Fibroblast of upper back skin (primary cell): ENCODE data around the gene ACTR3.

Experiments used
- DNase-seq: peaks from one replicate; pipeline ENCODE4 v3.0.0-alpha.2; 2013

The ACTR3 gene

DNA sequence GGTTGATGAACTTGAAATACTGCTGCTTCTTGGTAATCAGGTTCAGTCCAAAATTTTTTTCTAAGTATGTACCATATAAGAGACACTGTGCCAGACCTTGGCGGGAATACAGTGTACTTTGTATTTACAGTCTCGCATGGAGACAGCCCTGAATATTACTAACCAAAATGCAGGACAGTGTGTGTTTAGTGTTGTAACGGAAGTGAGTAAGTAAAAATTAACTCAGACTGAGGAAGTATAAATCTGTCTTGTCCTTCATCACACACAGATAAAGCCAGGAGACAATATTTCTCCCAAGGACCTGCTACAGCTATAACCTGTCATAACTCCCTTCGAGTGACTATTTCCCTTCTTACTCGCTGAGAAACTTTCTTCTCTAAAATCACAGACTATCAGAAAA, 76.9 kb downstream of the ACTR3 start:
- peak; percentile 33 for DNase-seq

DNA sequence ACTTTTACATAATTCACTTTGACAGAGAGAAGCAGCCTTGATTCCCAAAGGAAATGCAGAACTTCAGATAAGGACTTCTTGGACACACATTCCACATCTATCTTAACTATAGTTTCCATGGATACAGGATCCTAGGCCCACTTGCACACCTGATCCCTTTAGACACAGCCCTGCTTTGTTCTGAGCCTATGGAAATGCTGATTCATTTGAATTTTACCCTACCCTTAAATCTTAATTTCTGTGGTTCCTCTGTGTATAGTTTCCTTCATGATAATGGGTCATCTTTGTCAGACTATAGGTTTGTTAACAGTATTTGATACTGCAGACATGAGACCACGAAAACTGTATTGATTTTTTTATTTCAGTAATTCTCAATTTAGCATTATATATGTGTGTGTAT, 77.4 kb downstream of the ACTR3 start:
- no peak for DNase-seq

DNA sequence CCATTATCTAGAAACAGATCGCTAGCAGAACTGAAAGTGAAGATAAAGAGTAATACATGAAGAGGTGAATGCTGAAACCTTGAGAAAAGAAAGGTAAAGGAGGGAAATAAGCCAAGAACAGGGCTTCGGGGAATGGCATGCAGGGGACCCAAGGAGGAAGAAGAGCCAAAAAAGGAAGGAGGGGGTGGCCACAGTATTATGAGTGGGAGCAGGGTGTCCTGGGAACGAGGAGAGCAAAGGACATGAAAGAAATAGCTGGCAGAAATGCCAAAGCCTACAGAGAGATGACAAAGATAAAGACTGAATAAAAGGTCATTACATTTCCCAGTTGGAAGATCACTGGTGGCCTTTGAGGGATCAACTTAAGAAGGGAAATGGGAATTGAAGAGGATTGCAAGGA, 82.9 kb downstream of the ACTR3 start:
- DNase-seq: no peak

DNA sequence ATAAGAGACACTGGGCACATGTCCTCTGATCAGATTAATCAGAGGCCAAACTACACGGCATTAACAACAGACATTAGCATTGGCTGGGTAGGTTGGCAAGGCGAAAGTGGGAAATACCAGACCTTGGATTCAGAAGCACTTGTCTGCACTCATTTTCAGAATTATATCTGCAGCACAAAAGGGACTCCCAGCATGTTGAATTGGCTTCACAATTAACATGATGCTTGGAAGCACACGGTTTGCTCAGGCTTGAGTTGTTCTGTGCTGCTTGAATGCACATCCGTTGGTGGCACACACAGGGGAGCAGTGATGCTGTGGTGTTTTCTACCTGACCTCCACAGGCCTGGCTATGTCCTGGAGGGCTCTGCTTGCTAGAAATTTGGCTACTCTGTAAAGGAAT, 83.9 kb downstream of the ACTR3 start:
- DNase-seq: no peak

DNA sequence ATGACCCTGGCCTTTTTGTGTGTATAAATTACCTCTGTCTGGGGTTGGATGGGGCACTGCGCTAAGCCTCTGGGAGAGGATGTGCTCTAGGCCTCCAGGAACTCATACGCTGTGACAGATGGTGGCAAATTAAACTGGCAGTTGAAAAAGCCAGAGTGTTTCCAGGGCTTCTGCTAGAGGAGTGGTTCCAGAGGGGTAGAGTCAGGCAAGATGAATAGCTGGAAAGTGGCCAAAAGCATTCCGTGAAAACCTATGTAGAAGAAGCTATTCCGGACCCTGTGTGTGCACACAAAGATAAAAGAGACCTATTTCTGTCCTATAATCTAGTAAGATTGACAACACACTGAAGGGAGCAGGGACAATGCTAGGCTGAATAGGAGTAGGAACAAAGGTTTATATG, 84.8 kb downstream of the ACTR3 start:
- no peak for DNase-seq

DNA sequence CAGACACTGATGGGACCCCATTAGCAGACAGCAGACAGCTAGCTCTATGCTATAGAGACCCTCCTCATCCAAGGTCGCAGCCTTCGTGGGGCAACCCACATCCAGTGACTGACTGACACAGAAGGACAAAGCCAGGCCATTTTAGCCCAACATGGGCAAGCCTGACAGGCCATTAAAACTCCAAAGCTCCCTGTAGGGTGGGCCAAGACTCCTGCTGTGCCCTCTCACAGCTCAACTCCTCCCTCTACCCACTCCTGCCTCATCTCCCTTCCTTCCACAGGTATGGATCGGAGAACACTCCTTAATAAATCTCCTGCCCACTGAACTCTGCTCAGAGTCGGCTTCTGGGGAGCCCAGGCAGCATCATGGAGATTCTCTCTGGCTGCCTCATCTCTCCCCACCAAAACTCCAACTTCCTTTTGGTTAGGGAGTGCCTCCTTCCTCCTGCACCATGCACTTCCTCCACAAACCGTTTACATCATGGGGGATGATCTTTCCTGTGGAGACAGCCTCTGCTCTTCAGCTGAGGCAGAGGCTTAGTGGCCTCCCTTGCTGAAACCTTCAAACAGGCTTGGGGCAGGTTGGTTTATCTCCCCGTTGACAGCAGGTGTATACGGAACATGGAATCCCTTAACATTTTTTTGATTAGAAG, 86.5 kb downstream of the ACTR3 start:
- no peak for DNase-seq

DNA sequence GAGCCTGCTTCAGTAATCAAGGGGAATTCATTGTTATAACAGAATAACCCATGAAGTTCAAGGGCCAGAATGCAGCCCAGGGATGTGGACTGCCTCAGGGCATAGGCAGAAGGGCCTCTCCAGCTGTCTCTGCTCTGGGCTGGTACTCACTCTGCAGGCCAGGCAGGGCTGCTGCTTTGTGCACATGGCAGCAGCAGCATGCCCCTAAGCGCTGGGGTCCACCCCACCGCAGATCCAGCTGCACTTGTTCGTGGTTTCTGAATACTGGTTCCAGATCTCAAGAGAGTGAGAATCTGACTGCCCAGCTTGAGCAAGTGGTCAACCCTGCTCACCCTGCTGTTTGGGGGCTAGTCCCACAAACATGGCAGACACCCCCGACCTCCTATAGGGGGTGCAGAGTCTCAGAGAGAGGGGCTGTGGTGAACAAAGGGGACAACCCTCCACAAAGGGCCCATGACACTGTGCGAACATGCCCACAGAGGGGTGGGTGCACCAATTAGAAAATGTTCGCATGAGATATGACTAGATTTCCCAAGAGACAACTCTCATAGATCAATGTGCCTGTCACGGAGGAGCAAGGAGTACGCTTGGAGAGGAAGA, 87.3 kb downstream of the ACTR3 start:
- no peak for DNase-seq

DNA sequence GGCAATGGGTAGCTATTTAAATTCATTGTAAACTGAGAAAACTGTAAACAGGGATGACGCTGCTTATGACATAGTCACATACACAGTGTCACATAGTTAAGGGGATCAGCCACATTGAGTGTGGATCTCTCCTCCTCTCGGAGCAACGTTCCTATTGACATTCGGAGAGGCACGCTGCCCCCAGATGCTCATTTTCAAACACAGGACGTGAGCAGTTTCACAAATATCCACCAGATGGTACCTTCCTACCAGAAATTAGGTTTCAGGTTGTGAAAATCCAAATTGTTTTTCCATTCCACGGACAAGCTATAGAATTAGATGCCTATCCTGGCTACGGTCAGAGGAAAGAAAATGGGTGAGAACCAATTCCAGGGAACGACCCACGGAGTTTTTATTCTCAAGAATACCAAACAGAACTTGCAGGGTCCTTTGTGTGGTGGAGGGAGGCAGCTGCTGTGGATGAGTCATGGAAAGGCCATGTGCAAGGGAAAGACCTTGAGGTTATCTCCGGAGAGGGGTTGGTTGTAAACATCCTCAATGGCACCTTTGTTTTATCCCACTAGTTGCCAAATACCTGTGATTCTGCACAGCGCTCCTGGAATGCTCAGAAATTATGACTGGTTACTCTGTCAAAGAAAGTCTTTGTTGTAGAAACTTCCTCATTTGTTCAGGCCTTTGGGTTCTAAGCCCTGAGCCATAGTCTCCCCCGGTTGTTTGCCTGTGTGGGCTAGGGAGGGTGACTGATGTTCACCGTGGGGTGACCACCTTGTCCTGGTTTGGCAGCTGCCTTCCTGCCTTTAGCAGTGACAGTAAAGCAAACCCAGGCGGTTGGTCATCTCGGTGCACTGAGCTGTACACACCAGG, 88.0 kb downstream of the ACTR3 start:
- DNase-seq: peak; percentile 28

DNA sequence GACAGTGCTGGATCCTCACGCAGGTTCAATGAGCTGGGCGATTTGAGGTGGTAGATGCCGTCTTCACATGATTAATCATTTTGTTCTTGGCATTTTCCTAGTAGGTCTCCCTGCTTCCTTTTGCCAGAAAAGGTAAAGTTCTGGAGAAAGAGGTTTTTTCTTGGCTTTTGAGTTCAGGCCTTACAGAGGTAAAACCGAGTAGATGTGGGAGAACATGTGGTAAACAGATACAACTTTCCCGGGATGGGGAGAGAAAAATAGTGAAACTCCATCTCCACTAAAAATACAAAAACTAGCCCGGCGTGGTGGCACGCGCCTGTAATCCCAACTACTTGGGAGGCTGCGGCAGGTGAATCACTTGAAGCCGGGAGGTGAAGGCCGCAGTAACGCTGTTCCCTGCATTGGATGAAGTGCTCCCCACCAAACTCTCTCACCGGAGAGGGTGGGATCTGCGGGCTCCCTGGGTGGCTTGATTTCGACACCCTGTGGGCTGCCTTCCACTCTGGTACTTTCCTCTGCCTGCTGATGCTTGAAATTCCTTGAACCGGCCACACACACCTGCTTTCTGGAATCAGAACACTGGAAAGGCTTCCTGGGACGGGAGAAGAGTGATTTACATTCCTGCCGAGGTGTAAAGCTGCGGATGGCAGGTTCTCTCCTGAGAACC, 88.8 kb downstream of the ACTR3 start:
- no peak for DNase-seq

DNA sequence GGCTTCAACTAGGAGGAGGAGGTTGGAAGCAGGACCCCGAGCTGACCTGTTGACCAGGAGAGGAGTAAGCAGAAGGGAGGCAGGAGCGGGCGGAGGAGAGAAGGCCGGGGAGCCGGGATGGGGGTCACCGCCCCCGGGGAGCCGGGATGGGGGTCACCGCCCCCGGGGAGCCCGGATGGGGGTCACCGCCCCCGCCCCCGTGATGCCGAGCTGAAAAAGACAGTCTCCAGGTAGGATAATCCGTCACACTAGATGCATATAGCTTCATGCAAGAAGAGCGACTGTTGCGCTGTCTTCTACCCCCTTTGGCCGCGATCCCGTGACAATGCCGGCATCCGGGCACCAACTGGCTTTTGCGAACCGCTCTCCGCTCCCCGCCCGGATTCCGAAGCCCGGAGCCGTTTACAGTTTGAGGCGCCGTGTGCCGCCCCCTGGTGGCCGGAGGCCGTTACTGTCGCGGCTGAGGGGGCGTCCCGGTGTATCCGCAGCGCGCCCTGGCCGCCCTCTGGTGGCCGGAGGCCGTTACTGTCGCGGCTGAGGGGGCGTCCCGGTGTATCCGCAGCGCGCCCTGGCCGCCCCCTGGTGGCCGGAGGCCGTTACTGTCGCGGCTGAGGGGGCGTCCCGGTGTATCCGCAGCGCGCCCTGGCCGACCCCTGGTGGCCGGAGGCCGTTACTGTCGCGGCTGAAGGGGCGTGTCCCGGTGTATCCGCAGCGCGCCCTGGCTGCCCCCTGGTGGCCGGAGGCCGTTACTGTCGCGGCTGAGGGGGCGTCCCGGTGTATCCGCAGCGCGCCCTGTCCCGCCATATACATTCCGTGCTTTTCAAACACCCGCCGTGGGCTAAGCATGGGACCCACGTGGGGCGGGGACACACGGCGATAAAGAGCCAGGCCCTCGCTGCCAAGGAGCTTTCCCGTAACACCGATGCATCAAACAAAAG, 89.6 kb downstream of the ACTR3 start:
- no peak for DNase-seq

DNA sequence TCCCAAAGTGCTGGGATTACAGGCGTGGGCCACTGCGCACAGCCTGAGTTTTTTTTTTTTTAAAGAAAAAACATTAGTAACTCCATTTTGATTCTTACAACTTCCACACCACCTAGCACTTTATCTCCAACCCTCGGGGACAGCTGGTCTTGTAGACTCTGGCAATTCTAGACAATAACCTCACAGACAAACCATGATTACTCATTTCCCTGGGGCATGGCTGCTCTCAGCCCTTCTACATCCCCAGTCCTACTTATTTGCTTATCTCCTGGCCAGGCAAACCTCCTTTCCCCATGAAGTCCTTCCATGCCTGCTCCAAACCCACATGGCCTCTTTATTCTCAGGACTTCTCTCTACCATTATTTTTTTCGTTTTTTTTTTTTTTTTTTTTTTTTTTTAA, 91.1 kb downstream of the ACTR3 start:
- peak; percentile 83 for DNase-seq

DNA sequence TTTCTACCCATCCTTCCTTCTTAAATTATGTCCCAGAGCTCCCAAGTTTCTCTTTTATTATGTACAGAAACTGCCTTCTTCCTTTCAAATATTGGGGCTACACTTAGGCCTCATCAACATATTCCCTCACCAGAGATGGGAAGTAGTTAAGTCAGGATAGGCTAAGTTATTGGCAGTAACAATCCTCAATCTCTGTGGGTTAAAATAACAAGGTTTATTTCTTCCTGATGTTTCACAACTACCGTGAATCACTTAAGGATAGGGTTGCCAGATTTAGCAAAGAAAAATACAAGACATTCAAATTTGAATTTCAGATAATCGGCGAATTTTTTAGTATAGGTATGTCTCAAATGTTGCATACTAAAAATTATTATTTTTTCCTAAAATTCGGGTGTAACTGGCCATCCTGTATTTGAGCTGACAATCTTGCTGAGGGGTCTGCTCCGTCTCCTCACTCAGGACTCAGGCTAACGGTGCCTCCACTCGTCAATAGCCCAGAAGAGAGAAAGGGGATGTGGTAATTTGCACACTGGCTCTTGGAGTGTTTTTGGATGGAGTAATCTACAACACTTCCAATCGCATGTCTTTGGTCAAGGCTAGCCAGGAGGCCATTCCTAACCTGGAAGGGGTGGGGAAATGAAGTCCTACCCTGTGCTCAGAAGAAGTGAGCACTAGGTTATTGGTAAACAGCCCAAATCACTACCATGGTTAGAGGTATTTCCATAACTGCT, 91.7 kb downstream of the ACTR3 start:
- peak; percentile 62 for DNase-seq

DNA sequence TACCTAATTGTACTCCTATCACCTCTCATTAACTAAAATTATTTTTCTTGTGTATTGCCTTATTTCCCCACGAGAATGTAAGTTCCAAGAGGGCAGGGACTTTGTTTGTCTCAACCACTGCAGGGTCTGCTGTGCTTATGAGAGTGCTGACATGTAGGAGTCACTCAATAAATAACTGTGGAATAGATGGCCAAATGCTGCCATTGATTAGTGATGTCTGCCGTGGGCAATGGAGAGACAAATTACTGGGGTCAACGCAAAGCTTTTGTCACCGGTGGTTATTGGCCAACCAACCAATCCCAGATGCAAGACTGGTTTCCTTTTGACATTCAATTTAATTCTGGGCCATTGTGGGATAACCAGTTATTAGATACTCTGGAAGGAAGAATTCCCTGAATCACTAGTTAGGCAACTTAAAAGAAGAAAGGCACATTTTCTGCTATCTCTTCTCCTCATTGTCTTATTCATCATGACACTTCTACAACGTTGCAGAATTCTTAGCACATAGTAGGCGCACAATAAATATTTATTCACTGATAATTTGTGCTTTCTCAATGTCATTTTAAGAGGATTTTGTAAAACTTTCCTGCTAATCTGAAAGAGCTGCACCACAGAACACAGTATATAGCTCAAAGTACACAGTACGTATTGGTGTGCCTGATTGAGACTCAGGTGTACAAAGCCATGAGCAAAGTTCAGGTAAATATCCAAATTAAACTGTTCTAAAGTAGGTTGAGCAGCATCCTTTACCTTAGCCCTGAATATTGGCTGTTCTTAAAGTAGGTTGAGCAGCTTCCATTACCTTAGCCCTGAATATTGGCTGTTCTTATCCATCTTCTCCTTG, 95.9 kb downstream of the ACTR3 start:
- no peak for DNase-seq

DNA sequence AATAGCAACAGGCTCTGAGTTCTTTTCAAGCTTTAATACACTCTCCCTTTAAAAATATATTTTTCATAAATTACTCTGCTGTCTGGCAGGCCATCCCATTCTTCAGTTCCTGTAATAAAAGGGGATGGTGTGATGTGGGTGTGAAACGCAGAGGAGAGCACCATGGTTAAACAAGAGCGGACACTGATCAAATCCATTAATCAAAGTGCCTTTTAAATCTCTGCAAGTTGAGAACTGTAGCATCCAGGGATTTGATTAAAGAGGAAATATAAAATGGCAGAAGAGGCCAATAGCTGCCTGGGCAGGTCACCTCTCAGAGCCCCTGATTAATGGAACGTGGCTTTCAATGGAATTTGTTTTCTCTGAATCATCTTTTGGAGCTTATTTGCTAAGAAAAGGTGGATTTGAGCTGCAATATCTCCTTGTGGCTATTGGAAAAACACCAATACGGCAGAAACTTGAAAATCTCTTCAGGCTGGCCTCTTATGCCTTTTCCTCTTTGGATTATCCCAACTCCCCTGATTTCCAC, 96.9 kb downstream of the ACTR3 start:
- DNase-seq: peak; percentile 56

DNA sequence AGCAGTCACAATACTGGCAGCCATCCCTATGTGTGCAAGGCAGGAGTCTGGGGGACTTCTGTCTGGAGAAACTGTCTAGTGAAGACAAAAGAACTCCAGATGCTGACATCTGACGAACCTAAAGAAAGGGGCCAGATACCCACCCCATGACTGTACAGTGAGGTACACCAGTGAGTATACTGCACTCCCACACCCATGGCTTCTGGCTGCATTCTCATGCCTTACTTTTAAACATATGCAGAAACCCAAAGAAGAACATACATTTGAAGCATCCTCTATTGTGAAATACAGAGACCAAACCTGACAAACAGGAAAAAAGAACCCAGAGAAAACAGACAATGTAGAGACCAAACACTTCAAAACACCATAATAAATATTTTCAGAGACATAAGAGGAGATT, 102.2 kb downstream of the ACTR3 start:
- no peak for DNase-seq

DNA sequence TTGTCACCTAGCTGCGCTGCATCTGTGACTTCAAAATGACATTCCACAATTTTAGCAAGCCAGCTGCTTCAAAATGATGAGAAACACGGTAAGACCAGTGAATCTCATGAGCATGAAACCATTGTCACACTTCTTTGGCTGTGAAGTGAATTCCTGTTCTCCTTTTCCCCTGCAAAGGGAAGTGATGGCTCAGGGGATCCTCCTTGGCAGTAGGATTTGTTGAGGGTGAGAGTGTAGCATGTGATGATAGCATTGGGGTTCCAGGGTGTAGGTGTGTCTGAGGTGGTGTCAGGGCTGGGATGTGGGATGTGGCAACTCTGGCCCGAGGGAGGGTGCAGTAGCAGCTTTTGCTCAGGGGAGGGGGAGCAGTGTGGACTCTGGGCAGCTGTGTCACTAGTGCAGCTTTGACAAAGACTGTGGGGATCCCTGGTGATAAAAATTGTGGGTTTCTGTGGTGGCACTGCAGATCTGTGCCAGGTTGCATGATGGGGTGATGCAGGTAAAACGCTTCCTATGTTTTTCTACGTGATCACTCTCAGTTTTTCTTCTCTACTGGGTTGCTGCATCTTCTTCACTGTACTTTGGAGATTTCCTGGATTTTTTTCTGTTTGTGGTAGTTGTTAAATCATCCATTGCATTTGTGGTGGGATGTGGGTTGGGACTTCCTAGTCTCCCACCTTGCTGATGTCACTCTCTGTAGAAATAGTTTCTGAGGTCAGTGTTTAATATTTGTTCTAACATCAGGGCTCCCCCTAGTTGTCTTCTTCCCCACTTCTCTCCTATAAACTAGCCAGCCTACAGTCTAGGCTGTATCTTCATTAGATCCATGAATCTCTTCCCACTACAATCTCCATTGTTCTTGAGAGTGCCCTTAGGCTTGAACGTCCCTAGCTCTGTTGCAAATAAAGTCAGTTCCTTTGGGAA, 107.0 kb downstream of the ACTR3 start:
- no peak for DNase-seq

DNA sequence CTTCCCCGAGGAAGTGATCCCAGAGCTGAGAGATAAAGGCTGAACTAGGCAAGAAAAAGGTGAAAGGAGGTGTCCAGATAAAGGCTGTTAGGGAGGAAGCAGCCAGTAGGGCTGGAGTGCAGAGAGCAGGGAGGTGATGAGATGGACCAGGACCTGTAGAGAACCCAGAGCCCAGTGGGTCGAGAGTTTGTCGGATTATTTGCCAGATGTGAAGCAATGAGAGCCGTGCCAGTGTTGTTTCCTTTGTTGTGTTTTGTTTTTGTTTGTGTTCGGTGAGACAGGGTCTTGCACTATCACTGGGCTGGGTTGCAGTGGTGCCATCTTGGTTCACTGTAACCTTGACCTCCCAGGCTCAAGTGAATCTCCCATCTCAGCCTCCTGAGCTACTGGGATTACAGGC, 111.3 kb downstream of the ACTR3 start:
- no peak for DNase-seq

DNA sequence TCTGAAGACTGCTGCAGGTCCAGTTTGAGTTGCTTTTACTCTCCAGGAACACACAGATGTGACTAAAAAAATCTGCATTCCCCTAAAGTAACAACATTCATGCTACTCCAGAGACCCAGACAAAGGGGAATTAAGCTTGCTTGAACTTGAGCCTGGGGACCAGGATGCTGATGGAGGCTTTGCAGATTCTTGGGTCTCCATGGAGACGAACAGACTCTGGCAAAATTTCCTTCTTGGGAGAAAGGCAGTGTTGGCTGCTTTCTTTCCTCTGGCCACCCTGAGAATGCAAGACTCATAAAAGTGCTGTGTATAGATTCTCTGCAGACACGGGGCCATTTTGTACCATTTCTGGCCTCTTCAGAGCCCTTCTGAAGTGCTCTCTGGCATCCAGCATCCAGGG, 112.0 kb downstream of the ACTR3 start:
- no peak for DNase-seq

DNA sequence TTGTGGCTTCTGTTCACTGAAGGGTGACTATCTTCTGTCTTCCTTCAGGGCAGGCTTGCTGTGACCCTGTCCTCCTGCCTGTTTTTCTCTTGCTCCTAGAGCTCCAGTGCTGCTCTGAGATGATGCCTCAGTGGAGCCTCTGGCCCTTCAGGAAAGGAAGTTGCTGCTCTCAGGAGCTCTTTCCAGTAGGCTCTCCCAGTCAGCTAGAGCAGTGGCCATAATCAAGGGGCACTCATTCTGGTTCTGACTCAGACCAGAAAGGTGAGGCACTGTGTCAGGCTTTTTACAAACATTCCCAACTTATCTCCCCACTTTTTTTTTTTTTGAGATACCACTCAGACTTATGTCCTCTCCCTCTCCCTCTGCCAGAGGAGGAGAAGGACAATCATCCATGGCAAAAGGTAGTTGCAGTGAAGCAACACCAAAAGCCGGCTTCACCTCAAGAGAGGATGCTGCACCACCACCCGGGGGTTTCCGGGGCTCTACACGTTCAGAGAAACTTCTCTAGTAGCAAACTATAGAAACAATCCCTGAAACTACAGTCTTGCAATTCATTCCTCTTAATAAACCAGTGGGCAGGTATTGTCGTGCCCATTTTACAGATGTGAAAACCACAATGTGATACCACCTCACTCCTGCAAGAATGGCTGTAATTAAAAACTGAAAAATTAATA, 115.4 kb downstream of the ACTR3 start:
- DNase-seq: no peak
